Gastroesophageal sphincter (tissue), 3 donors: ENCODE data around the gene MDM4.

Experiments used
- EP300 ChIP-seq: sonication (generic); formaldehyde crosslinking; IDR thresholded peaks from one replicate; pipeline ENCODE4 v1.6.1; 2017; ENCODE audit warnings: antibody characterized with exemption, mild to moderate bottlenecking
- POLR2A ChIP-seq, 2 donors: fragments of 450-650 bp; IDR thresholded peaks; one replicate each; pipeline ENCODE4 v1.6.1; 2017; ENCODE audit warnings: antibody characterized with exemption in 2 of 2, mild to moderate bottlenecking in 2 of 2, moderate library complexity in 1 of 2
- POLR2AphosphoS5 ChIP-seq: sonication (generic); formaldehyde crosslinking; IDR thresholded peaks from one replicate; pipeline ENCODE4 v1.6.1; 2017; ENCODE audit warnings: antibody characterized with exemption
- TF ChIP-seq, protein P1 (sequence below), 4 experiments: fragments of 200-600 bp in 2 of 4; fragments of 450-650 bp in 2 of 4; sonication (generic) in 1 of 4; IDR thresholded peaks; one replicate each; pipeline ENCODE4 v1.5.1; 2017 to 2019; ENCODE audit warnings: antibody characterized with exemption in 4 of 4, mild to moderate bottlenecking in 2 of 4, moderate library complexity in 2 of 4

DNA sequence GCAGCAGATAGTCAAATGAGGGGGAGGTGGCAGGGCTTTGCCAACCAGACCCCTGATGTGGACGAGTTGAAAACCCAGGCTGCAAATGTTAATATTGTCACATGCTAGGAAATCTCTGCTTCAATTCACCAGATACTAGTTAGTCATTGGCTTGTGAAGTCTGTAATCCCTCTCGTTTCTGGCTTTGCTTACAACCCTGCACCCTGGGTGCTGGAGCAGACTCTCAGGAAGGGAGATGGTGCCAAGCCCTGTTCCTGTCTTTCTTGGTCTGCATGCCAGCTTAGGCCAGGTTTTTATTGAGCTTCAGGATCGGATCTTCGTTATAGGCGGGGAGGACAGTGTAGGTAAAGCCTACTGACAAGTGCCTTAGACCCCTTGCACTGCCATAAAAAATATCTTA lies 53.3 kb downstream of the MDM4 start:
- TF ChIP-seq, protein P1, sequence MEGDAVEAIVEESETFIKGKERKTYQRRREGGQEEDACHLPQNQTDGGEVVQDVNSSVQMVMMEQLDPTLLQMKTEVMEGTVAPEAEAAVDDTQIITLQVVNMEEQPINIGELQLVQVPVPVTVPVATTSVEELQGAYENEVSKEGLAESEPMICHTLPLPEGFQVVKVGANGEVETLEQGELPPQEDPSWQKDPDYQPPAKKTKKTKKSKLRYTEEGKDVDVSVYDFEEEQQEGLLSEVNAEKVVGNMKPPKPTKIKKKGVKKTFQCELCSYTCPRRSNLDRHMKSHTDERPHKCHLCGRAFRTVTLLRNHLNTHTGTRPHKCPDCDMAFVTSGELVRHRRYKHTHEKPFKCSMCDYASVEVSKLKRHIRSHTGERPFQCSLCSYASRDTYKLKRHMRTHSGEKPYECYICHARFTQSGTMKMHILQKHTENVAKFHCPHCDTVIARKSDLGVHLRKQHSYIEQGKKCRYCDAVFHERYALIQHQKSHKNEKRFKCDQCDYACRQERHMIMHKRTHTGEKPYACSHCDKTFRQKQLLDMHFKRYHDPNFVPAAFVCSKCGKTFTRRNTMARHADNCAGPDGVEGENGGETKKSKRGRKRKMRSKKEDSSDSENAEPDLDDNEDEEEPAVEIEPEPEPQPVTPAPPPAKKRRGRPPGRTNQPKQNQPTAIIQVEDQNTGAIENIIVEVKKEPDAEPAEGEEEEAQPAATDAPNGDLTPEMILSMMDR (IDR thresholded peaks at IDR 0.05) = no peak
- no peak for TF ChIP-seq POLR2A (IDR thresholded peaks at IDR 0.05)
- TF ChIP-seq POLR2AphosphoS5 = no peak
- TF ChIP-seq EP300 = no peak
